ENCODE data around the gene MEMO1. TPM values are rescaled to one million over a fixed set of nuclear protein-coding genes. Genes with fewer than 3 reads are reported as not detected.
"Not testable (repeated sequence)": the region's sequence is repeated elsewhere in the genome, so short reads cannot be mapped to it uniquely, and the experiment has no call there.

Gene MEMO1
- polyA plus RNA-seq, 4 donors, result 30.3 to 33.4 (median 33.0) TPM

GRCh38 chr2:31903109-31903780, 107.6 kb downstream of the MEMO1 start:
- Histone ChIP-seq H3K9me3 (ENCODE audit: control insufficient read depth in 2 of 2, insufficient read depth in 1 of 2, low read depth in 1 of 2, low read length in 1 of 2) (no peaks in the 10 kb centered on the region), H3K4me3 (ENCODE audit: low read depth in 1 of 3, low read length in 3 of 3) (no peak overlapping the region), H3K4me1 (ENCODE audit: control insufficient read depth in 3 of 3, insufficient read depth in 2 of 3, low read depth in 1 of 3, low read length in 2 of 3) (no peaks in the 10 kb centered on the region), H3K27ac (ENCODE audit: low read depth in 1 of 3, low read length in 2 of 3) (no peak overlapping the region), H3K36me3 (ENCODE audit: control insufficient read depth in 3 of 3, insufficient read depth in 2 of 3, low read depth in 1 of 3, low read length in 3 of 3) (peaks cover 0 to 13% (median 0%) of the 10 kb centered on the region in 3 donors), H3K27me3 (ENCODE audit: control insufficient read depth in 3 of 3, insufficient read depth in 3 of 3, low read length in 3 of 3) (no peaks in the 10 kb centered on the region)
- DNase-seq, result no peak
- 56 to 79% (median 62%) methylated on average over 4 of the region's 4 CpGs for WGBS, 3 donors
- FAIRE-seq, result no peak

GRCh38 chr2:31901900-31902299, 108.9 kb downstream of the MEMO1 start:
- Histone ChIP-seq H3K9me3 (ENCODE audit: control insufficient read depth in 2 of 2, insufficient read depth in 1 of 2, low read depth in 1 of 2, low read length in 1 of 2) (peaks cover 0 to 3% of the 10 kb centered on the region in 2 donors), H3K27ac (ENCODE audit: low read depth in 1 of 3, low read length in 2 of 3) (no peak overlapping the region), H3K27me3 (ENCODE audit: control insufficient read depth in 3 of 3, insufficient read depth in 3 of 3, low read length in 3 of 3) (no peaks in the 10 kb centered on the region), H3K4me1 (ENCODE audit: control insufficient read depth in 3 of 3, insufficient read depth in 2 of 3, low read depth in 1 of 3, low read length in 2 of 3) (no peaks in the 10 kb centered on the region), H3K36me3 (ENCODE audit: control insufficient read depth in 3 of 3, insufficient read depth in 2 of 3, low read depth in 1 of 3, low read length in 3 of 3) (peaks cover 0 to 13% (median 0%) of the 10 kb centered on the region in 3 donors), H3K4me3 (ENCODE audit: low read depth in 1 of 3, low read length in 3 of 3) (no peak overlapping the region)
- no peak for DNase-seq
- FAIRE-seq, result no peak
- WGBS, 3 donors, result 95 to 97% (median 96%) methylated on average over 2 of the region's 2 CpGs

- H3K4me3 ChIP-seq (ENCODE audit: low read depth in 1 of 3, low read length in 3 of 3); H3K9me3 ChIP-seq (ENCODE audit: control insufficient read depth in 2 of 2, insufficient read depth in 1 of 2, low read depth in 1 of 2, low read length in 1 of 2); DNase-seq; H3K27ac ChIP-seq (ENCODE audit: low read depth in 1 of 3, low read length in 2 of 3); H3K27me3 ChIP-seq (ENCODE audit: control insufficient read depth in 3 of 3, insufficient read depth in 3 of 3, low read length in 3 of 3); FAIRE-seq; H3K4me1 ChIP-seq (ENCODE audit: control insufficient read depth in 3 of 3, insufficient read depth in 2 of 3, low read depth in 1 of 3, low read length in 2 of 3): not testable (repeated sequence)
- WGBS, 3 donors, result 92 to 99% (median 99%) methylated on average over 2 of the region's 2 CpGs
- peaks cover 0 to 15% (median 0%) of the 10 kb centered on the region in 3 donors for H3K36me3 ChIP-seq (ENCODE audit: control insufficient read depth in 3 of 3, insufficient read depth in 2 of 3, low read depth in 1 of 3, low read length in 3 of 3)
These were observed 110.7 kb downstream of the MEMO1 start for GRCh38 chr2:31900156-31900555.

- 98 to 100% (median 99%) methylated on average over 3 of the region's 3 CpGs for WGBS, 3 donors
- DNase-seq; H3K27ac ChIP-seq (ENCODE audit: low read depth in 1 of 3, low read length in 2 of 3); H3K9me3 ChIP-seq (ENCODE audit: control insufficient read depth in 2 of 2, insufficient read depth in 1 of 2, low read depth in 1 of 2, low read length in 1 of 2); H3K4me3 ChIP-seq (ENCODE audit: low read depth in 1 of 3, low read length in 3 of 3); H3K27me3 ChIP-seq (ENCODE audit: control insufficient read depth in 3 of 3, insufficient read depth in 3 of 3, low read length in 3 of 3); H3K4me1 ChIP-seq (ENCODE audit: control insufficient read depth in 3 of 3, insufficient read depth in 2 of 3, low read depth in 1 of 3, low read length in 2 of 3); FAIRE-seq: not testable (repeated sequence)
- H3K36me3 ChIP-seq (ENCODE audit: control insufficient read depth in 3 of 3, insufficient read depth in 2 of 3, low read depth in 1 of 3, low read length in 3 of 3), result peaks cover 0 to 17% (median 0%) of the 10 kb centered on the region in 3 donors
These were observed 112.5 kb downstream of the MEMO1 start for GRCh38 chr2:31898346-31898745.

GRCh38 chr2:31897340-31897739, 113.5 kb downstream of the MEMO1 start:
- H3K27me3 ChIP-seq (ENCODE audit: control insufficient read depth in 3 of 3, insufficient read depth in 3 of 3, low read length in 3 of 3); DNase-seq; H3K4me3 ChIP-seq (ENCODE audit: low read depth in 1 of 3, low read length in 3 of 3); FAIRE-seq; H3K27ac ChIP-seq (ENCODE audit: low read depth in 1 of 3, low read length in 2 of 3); H3K9me3 ChIP-seq (ENCODE audit: control insufficient read depth in 2 of 2, insufficient read depth in 1 of 2, low read depth in 1 of 2, low read length in 1 of 2); H3K4me1 ChIP-seq (ENCODE audit: control insufficient read depth in 3 of 3, insufficient read depth in 2 of 3, low read depth in 1 of 3, low read length in 2 of 3): not testable (repeated sequence)
- WGBS, 3 donors, result 97 to 99% (median 97%) methylated on average over 4 of the region's 4 CpGs
- peaks cover 0 to 18% (median 0%) of the 10 kb centered on the region in 3 donors for H3K36me3 ChIP-seq (ENCODE audit: control insufficient read depth in 3 of 3, insufficient read depth in 2 of 3, low read depth in 1 of 3, low read length in 3 of 3)

- no peaks in the 10 kb centered on the region for H3K27me3 ChIP-seq (ENCODE audit: control insufficient read depth in 3 of 3, insufficient read depth in 3 of 3, low read length in 3 of 3)
- H3K4me1 ChIP-seq (ENCODE audit: control insufficient read depth in 3 of 3, insufficient read depth in 2 of 3, low read depth in 1 of 3, low read length in 2 of 3), result no peaks in the 10 kb centered on the region
- H3K9me3 ChIP-seq (ENCODE audit: control insufficient read depth in 2 of 2, insufficient read depth in 1 of 2, low read depth in 1 of 2, low read length in 1 of 2), result peaks cover 0 to 3% of the 10 kb centered on the region in 2 donors
- peaks cover 0 to 10% (median 0%) of the 10 kb centered on the region in 3 donors for H3K36me3 ChIP-seq (ENCODE audit: control insufficient read depth in 3 of 3, insufficient read depth in 2 of 3, low read depth in 1 of 3, low read length in 3 of 3)
- H3K27ac ChIP-seq (ENCODE audit: low read depth in 1 of 3, low read length in 2 of 3), result no peak overlapping the region
- H3K4me3 ChIP-seq (ENCODE audit: low read depth in 1 of 3, low read length in 3 of 3), result no peak overlapping the region
- WGBS, 3 donors, result 96 to 100% (median 100%) methylated on average over 1 of the region's 1 CpG
- DNase-seq (no peak), FAIRE-seq (no peak)
These were observed 114.5 kb downstream of the MEMO1 start for GRCh38 chr2:31896293-31896692.

GRCh38 chr2:31894656-31895055, 116.2 kb downstream of the MEMO1 start:
- Histone ChIP-seq H3K4me3 (ENCODE audit: low read depth in 1 of 3, low read length in 3 of 3) (no peak overlapping the region), H3K4me1 (ENCODE audit: control insufficient read depth in 3 of 3, insufficient read depth in 2 of 3, low read depth in 1 of 3, low read length in 2 of 3) (no peaks in the 10 kb centered on the region), H3K27me3 (ENCODE audit: control insufficient read depth in 3 of 3, insufficient read depth in 3 of 3, low read length in 3 of 3) (no peaks in the 10 kb centered on the region), H3K27ac (ENCODE audit: low read depth in 1 of 3, low read length in 2 of 3) (no peak overlapping the region), H3K9me3 (ENCODE audit: control insufficient read depth in 2 of 2, insufficient read depth in 1 of 2, low read depth in 1 of 2, low read length in 1 of 2) (peaks cover 0 to 3% of the 10 kb centered on the region in 2 donors), H3K36me3 (ENCODE audit: control insufficient read depth in 3 of 3, insufficient read depth in 2 of 3, low read depth in 1 of 3, low read length in 3 of 3) (peaks cover 0 to 8% (median 0%) of the 10 kb centered on the region in 3 donors)
- no peak for DNase-seq
- 96 to 97% (median 96%) methylated on average over 2 of the region's 2 CpGs for whole genome bisulfite sequencing, 3 donors
- no peak for FAIRE-seq

- H3K4me1 ChIP-seq (ENCODE audit: control insufficient read depth in 3 of 3, insufficient read depth in 2 of 3, low read depth in 1 of 3, low read length in 2 of 3), result no peaks in the 10 kb centered on the region
- no peaks in the 10 kb centered on the region for H3K27me3 ChIP-seq (ENCODE audit: control insufficient read depth in 3 of 3, insufficient read depth in 3 of 3, low read length in 3 of 3)
- DNase-seq, result no peak
- 83 to 97% (median 97%) methylated on average over 1 of the region's 1 CpG for WGBS, 3 donors
- no peak for FAIRE-seq
- H3K36me3 ChIP-seq (ENCODE audit: control insufficient read depth in 3 of 3, insufficient read depth in 2 of 3, low read depth in 1 of 3, low read length in 3 of 3), result peaks cover 0 to 8% (median 0%) of the 10 kb centered on the region in 3 donors
- no peak overlapping the region for H3K27ac ChIP-seq (ENCODE audit: low read depth in 1 of 3, low read length in 2 of 3)
- no peak overlapping the region for H3K4me3 ChIP-seq (ENCODE audit: low read depth in 1 of 3, low read length in 3 of 3)
- H3K9me3 ChIP-seq (ENCODE audit: control insufficient read depth in 2 of 2, insufficient read depth in 1 of 2, low read depth in 1 of 2, low read length in 1 of 2), result peaks cover 0 to 3% of the 10 kb centered on the region in 2 donors
These were observed 117.7 kb downstream of the MEMO1 start for GRCh38 chr2:31893094-31893493.

- no peaks in the 10 kb centered on the region for H3K9me3 ChIP-seq (ENCODE audit: control insufficient read depth in 2 of 2, insufficient read depth in 1 of 2, low read depth in 1 of 2, low read length in 1 of 2)
- H3K27ac ChIP-seq (ENCODE audit: low read depth in 1 of 3, low read length in 2 of 3), result no peak overlapping the region
- H3K4me3 ChIP-seq (ENCODE audit: low read depth in 1 of 3, low read length in 3 of 3), result no peak overlapping the region
- DNase-seq, result no peak
- FAIRE-seq, result no peak
- H3K27me3 ChIP-seq (ENCODE audit: control insufficient read depth in 3 of 3, insufficient read depth in 3 of 3, low read length in 3 of 3), result no peaks in the 10 kb centered on the region
- H3K4me1 ChIP-seq (ENCODE audit: control insufficient read depth in 3 of 3, insufficient read depth in 2 of 3, low read depth in 1 of 3, low read length in 2 of 3), result no peaks in the 10 kb centered on the region
- peaks cover 0 to 2% (median 0%) of the 10 kb centered on the region in 3 donors for H3K36me3 ChIP-seq (ENCODE audit: control insufficient read depth in 3 of 3, insufficient read depth in 2 of 3, low read depth in 1 of 3, low read length in 3 of 3)
These were observed 121.8 kb downstream of the MEMO1 start for GRCh38 chr2:31889044-31889443.
